Stimulated activated CD8-positive, alpha-beta memory T cell treated with anti-CD3 and anti-CD28 coated beads, Interleukin-7, amount 100 ng/mL, for 24 hours (primary cell): ENCODE results near the gene USP48.

ENCODE experiments used
- DNase-seq: peaks from one replicate; pipeline ENCODE4 v3.0.0-alpha.2; 2020; ENCODE audit warnings: low read depth

USP48 gene

DNA sequence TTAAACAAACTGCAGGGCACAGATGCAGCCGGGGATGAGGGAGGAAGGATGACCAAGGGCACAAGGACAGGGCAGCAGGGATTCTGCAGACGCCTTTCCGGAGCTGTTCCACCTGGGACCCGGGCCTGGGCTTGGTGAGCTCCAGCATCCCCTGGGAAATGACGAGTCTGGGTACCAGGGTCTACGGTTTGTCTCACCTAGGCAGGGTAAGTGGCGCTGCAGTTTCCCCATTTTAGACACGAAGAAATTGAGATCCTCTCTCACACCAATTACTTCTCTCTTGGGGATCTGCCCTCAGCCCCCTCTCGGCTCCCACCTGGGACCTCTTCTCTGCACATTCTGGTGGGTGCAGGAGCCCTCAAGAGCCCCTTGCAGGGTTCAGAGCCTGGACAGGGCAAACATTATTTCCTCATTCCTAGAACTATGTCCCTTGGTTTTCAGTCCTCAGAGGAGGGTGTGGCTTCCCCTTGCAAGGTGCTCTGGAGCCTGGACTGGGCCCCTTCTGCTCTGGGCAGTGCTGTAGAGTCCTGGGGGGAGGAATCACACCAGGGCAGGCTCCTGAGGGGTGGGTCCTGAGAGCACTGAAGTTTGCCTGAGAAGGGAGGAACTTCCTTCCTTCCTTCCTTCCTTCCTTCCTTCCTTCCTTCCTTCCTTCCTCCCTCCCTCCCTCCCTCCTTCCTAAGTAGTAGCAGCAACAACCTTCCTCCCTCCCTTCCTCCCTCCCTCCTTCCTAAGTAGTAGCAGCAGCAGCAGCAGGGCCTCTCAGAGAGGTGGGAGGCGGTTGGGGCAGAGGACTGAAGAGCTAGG, 129.8 kb downstream of the USP48 start:
- DNase-seq: no peak

DNA sequence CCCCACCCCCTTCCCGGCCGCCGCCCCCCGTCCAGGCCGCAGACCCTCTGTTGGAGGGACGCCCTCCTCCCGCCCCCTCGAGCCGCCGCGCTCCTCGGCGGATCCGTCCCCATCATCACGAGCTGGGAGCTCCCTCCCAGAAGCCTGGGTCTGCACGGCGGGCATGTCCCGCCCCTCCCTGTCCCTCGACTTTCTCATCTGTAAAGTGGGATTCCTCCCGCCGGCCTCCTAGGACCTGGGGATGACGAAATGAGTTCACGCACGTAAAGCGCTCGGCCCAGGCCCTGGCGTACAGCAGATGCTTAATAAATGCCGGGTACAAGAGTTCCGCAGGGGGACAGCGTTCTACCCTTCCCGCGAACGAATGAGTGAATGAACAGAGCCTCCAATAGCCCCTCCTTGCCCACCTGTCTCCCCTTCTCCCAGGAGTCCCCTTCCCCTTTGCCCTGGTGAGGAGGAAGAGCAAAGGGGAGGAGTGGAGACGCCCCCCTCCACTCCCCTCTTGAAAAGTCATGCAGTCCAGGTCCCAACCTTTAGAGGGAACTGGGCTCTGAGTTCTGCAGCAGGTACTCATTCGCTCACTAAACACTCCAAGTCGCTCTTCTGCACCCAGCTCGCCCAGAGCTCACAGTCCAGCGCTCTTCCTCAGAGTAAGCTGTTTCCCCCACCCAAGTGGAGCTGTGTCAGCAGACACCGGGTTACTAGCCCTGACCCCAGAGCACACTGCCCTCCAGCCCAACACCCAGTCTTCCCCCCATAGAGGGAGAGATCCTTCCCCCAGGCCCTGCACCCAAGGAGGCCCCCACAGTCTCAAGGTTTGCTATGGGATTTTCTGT, 130.6 kb downstream of the USP48 start:
- no peak for DNase-seq

DNA sequence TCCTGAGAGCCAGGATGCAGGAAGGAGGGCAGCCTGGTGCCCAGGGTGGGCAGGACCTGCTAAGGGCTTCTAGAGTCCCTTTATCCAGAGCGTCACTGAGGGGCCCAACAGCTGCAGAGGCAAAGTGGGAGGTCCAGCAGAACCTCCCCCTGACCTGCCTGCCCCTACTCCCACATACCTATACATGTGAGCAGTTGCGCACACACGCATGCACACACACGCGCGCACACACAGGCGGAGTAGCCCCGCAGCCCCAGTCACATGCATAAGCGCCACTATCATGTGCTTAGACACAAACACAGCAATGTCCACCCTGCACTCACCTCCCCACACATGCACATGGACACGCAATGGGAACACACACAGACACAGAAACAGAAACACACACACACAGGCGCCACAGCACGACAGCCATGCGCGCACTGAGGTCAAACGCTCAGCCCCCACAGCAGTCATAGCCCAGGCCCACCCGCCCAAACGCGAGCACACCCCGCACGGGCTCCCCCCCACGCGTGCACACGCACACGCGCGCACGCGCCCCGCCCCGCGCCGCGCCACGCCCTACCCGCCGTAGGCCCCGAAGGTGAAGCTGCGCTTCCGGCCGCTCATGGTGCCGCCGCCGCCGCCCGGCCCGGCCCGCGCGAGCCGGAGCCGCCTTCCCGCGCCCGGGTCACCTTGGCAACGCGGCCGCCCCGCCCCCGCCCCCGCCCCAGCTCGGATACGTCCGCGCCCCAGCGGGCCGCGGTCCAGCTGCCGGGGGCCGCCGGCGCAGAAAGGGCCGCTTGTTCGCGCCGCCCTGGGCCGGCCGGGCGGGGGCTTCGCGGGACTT, 131.5 kb downstream of the USP48 start:
- no peak for DNase-seq

DNA sequence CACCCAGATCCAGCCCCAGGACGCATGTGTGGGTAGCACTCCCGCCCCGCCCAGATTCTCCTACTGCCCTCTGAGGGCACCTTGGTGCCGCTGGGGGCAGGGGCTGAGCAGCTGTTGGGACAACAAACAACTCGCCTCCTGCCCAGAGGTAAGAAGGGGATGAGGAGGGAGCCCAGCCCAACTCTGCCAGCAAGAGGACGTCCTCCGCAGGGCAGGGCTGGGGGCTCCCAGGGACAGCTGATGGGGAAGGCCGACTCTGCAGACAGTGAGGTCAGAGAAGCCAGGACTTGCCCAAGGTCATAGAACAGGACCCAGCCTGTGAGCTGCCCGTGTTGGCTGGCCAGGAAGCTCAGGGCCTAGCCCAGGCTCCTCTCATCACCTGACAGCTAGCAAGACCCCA, 132.5 kb downstream of the USP48 start:
- DNase-seq: no peak

DNA sequence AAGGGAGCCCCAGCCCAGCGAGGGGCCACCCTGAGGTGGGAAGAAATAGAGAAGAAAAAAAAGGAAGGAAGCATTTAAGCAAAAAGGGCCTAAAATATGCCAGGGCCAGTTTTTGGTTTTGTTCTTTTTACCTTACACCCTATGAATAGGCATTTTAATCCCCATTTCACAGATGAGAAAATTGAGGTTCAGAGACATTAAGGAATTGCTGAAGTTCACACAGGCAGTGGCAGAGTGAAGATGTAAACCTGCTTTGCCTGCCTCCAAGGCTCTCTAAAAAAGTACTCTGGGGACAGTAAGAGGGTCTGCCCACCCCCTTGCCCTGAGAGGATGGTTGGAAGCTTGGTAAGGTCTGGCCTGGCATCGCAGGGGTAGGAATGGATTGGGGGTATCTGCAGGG, 133.6 kb downstream of the USP48 start:
- DNase-seq: no peak

DNA sequence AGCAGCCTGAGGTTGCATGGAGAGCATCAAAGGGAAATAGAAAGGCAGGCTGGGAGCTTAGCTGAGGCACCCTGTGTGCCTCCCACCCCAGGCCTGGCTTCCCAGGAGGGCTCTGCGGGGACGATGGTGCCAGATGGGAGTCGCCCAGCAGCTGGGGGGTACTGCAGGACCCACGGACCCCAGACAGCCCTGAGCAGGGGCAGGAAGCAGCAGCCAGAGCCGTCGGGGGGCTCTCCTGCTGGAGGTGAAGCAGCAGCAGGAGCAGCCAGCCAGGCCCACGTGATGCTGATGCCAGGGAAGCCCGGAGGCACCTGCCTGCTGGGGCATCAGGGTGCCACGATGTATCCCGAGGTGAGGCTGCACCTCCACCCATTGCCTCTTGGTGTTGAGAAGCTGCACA, 134.2 kb downstream of the USP48 start:
- DNase-seq: no peak

DNA sequence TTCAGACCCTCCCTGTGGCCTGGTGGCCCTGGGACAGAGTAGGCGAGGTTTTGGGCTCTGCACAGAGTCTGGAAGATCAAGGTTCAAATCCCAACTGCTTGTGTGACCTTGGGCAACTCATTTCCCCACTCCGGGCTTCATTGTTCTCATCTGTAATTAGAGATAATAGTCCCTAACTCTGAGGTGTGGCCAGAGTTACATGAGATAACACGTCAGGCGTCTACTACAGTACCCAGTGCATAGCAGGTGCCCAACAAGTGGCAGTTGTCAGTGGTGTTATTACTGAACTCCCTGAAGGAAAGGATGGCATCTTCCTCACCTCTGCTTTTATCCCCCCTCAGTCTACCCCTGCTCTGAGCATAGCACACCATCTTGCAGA, 134.6 kb downstream of the USP48 start:
- DNase-seq: no peak

DNA sequence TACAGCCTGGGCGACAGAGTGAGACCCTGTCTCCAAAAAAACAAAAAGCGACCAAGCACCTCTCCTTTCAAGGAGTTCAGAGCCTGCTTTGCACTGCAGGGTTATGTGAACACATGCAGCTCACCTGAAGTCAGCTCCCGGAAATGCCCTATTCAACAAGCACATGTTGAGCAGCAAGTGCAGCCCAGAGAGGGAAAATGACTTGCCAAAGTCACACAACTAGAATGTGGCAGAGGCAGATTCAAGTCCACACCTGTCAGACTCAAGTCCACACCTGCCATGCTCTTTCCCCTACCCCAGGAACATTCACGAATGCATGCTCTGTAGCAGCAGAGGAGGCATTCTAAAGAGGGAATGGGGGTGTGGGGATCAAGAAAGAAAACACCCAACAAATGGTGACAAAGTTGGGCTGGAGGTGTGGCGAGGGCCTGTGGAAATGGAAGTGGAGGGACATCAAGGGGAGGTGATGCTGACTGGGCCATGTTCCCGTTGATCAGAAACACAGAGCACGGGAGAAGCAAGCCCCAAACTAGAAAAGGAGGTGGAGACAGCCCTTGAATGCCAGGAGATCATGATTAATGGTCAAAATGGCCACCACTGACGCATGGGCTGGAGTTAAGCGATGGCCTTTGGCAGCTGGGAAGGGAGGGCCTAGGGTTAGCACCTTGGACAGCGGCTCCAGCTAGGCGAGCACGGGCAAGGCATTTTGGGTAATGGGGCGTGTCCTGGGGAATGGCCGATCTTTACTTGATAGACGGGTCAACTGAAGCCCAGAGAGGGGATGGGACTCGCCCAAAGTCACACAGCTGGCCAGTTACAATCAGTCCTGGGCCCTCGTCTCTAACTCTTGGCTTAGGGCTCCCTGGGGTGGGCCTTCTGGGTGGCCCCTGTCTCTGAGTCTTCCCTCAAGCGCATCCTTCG, 135.3 kb downstream of the USP48 start:
- no peak for DNase-seq

DNA sequence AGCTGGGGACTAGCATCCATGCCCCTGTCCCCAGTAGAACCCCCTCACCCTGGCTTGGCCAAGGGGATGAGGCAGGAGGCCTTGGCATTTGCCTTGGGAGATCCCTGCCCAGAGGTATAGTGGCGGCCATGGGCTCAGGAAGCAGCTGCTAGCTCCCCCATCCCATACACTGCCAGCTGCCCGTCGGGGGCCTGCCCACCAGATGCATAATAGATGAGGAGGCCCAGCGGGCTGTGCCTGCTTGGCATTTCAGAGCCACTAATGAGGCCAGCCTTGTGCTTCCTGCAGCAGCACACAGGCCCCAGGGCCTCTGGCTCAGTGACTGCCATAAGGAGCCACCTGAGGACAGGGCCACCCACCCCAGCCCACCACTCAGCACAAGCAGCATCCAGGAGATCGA, 137.4 kb downstream of the USP48 start:
- DNase-seq: no peak

DNA sequence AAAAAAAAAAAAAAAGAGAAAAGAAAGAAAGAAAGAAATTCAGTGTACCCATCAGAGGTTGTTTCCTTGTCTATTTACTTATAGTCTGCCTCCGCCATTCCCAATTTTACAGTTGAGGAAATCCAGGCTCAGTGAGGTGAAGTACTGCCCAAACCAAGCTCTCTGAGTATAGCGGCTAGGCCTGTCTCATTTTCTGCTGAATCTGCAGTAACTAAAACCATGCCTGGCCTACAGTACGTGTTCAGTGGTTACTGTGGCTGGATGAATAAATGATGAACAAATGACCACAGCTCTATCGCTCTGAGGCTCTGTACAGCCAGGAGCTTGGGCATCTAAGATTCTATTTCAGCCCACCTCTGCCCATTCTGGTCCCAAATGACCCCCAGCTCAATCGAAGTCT, 138.0 kb downstream of the USP48 start:
- no peak for DNase-seq

DNA sequence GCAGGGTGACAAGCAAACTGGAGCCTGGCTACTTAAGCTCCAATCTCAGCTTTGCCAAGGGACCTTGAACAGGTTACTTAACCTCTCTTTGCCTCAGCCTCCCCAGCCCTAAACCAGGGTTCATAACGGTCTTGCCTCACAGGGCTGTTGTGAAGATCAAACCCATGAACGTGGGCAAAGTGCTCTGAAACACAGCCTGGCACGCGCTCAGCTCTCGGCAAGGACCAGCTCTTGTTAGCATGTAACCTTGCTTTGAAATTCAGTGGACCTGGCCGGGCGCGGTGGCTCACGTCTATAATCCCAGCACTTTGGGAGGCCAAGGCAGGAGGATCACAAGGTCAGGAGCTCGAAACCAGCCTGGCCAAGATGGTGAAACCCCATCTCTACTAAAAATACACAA, 138.6 kb downstream of the USP48 start:
- DNase-seq: no peak

DNA sequence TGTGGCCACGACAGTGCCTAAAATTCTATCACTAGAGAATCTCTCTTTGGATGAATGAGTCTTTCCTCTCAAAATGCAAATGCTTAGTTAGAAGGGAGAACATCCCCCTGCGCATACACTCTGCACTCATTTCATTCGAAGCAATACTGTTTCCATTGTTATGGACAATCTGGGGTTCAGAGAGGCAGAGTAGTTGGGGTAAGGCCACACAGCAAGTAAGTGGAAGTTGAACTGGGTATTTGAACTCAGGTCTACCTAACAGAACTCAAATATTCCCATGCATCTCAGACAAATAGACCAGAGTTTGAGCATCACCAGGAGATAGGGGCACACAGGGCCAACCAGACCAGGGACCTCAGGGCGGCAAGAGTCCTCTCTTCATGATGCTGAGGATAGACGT, 139.3 kb downstream of the USP48 start:
- no peak for DNase-seq

DNA sequence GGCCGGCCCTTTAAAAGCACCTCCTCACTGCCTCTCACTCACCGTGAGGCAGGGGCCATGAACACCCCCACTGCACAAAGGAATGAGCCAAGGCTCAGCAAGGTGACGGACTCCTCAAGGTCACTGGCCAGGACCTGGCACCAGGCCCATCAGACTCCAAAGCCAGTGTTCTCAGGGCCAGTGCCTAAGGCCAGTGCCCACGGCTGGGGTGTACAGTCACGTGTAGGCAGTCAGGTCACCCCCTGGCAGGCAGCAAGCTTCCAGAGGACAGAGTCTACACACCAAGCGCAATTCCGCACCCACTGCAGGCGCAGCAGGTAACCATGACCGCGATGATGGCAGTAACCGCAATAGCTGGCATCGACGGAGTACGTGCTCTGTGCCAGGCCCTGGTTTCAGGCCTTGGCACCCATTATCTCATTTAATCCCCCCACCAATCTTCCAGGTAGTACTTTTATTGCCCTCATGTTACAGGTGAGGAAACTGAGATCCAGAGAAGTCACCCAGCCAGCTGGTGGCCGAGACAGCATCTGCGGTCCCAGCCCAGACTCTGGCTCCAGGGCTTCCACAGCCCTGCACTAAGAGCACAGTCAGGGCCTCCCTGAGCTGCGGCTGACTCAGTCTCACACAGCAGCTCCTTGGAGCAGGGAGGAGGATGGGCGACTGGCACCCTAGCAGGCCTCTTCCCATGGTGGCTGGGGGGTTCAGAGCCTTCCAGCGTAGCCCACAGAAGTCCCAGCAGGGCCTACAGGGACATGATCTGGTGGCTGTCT, 140.8 kb downstream of the USP48 start:
- DNase-seq: no peak

DNA sequence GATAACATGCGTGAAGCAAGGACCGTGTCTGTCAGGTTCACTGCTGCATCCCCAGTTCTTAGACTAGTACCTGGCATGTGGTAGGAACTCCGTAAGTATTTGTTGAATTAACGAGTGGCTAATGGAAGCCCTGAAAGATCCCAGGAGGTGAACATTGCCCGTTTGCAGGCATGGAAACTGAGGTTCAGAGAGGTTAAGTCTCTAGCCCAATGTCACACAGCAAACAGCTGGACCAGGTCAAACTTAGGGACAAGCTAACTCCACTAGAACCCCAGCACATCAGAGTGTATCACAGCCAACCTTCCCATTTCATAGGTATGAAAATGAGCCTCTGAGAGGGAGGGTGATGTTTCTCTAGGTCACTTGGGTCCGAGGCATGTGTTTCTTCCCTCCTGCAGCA, 141.4 kb downstream of the USP48 start:
- no peak for DNase-seq

DNA sequence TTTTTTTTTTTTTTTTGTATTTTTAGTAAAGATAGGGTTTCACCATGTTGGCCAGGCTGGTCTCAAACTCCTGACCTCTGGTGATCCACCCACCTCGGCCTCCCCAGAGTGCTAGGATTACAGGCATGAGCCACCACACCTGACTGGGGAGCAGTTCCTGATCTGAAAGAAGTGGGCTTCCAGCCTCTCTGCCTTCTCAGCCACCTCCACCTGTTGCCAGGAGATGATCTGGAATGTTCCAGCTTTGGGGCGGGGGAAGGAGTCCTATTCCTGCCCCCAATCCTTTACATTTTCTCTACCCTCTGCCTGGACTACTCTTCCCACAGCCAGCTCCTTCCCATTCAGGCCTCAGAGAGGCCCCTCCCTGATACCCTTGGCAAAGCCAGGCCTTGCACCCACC, 141.9 kb downstream of the USP48 start:
- DNase-seq: no peak

DNA sequence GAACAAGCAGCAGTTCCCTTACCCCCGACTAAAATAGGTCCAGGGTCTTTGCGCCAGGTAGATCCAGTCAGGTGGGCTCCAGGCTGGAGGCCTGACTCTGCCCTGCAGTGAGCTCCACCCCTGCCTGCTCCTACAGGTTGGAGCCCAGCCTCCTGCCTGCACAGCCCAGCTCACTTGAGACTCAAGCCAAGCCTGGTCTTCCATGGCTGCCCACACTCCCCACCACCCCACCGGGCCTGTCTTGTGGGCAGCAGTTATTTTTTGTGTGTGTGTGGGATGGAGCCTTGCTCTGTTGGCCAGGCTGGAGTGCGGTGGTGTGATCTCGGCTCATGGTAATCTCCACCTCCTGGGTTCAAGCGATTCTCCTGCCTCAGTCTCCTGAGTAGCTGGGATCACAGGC, 142.3 kb downstream of the USP48 start:
- DNase-seq: no peak

DNA sequence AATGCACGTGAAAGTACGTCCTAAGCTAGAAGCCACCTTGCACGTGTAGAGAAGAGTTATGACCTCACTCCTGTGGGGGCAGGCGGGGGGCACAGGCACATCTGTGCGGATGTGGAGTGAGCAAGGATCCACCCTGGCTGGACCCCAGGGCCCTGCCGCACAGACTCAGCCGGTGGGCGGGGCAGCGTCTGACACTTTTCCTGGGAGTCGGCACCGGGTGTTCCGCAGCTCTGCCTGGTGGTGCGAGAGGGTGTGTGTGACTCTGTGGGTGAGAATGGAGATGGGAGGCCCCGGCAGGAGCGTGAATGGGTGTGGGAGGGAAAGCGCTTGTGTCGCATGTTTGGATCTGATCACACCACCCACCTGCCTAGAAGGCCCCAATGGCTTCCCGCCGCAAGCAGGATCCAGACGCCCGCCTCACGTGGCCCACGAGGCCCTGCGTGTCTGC, 143.3 kb downstream of the USP48 start:
- no peak for DNase-seq

DNA sequence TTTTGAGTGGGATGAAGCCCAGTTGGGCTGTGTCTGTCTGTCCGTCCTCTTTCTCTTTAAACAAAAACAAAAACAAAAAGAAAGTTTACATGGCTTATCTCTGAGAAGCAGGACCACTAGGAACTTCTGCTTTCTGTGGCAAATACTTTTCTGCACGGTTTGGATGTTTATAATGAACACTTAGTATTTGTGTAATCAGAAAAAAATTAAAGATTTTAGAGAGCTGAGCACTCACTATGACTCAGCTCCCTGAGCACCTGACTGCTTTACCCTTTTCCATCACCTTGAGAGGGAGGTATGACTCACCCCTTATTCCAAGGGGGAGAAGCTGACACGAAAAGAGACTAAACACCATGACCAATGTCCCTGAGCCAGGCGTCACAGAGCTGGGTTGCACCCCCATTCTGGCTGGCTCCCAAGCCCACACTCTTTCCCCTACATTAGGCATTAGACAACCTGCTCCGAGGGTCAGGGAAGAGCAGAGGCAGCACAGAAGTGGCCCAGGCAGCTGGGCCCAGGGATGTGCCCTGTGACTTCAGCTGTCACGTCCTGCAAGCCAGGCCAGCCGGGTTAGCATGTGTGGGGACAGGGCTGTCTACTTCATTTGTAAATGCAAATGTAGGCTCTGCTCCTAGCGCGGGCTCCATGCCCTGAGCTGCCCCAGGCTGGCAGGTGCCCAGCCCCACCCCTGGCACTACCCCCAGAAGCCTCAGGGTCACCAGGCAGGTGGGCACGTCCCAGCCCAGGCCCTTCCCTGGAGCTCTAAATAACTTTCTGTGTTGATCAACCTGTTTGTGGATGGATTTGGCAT, 144.2 kb downstream of the USP48 start:
- DNase-seq: no peak

DNA sequence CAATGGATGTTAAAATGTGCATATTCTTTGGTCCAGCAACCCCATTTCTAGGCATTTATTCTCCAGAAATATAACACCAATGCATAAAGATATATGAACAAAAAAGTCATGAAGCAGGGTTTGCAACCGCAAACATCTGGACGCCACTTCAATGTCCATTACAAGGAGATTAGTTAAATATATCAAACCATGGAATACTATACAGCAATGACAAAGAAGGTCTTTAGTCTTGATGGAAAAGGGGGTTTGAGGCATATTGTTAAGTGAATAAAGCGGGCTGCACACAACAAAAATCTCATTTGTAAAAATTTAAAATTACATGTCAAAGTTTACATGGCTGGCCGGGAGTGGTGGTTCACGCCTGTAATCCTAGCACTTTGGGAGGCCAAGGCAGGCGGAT, 145.4 kb downstream of the USP48 start:
- no peak for DNase-seq

DNA sequence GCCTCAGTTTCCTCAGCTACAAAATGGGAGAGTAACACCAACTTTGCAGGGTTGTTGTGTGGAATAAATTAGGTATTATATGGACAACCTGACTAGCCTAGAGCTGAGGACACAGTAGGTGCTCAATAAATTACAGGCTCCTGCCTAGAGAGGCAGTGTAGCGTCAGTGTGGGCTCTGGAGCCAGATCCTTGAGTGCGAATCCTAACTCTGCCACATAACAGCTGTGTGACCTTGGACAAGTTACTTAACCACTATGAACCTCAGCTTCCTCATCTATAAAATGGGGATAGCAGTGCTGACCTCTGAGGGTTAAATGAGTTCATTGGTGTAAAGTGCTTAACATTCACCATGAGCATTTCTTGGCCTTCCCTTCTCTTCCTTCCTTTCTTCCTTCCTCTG, 146.9 kb downstream of the USP48 start:
- no peak for DNase-seq
